Gastrocnemius medialis (tissue), 4 donors: ENCODE results near the gene RBPJL. TPM values are rescaled to one million over a fixed set of nuclear protein-coding genes. Genes with fewer than 3 reads are reported as not detected.

Experiments used
- ATAC-seq, 2 donors: fragments of 150-250 bp; one replicate each; pipeline ENCODE4 v1.9.1; 2016
- DNase-seq, 2 donors: peaks; one replicate each; pipeline ENCODE4 v3.0.0-alpha.2; 2019
- H3K27ac ChIP-seq, 4 donors: fragments of 200-600 bp; sonication (generic); 1 replicate in 1 of 4; 2 replicates in 3 of 4; pipeline ENCODE4 v1.5.1; 2016 to 2018; ENCODE audit warnings: mild to moderate bottlenecking in 2 of 4, moderate library complexity in 1 of 4
- H3K27me3 ChIP-seq, 3 donors: fragments of 200-600 bp; sonication (generic) in 2 of 3; 1 replicate in 1 of 3; 2 replicates in 2 of 3; pipeline versions ENCODE4 v1.5.1 to v1.6.0; 2016 to 2019; ENCODE audit warnings: mild to moderate bottlenecking in 1 of 3, moderate library complexity in 1 of 3
- H3K36me3 ChIP-seq, 2 donors: fragments of 200-600 bp; sonication (generic) in 1 of 2; one replicate each; pipeline ENCODE4 v1.5.1; 2017 to 2018
- H3K4me1 ChIP-seq, 2 donors: fragments of 200-600 bp; sonication (generic) in 1 of 2; one replicate each; pipeline ENCODE4 v1.5.1; 2016 to 2017; ENCODE audit warnings: mild to moderate bottlenecking in 2 of 2
- H3K4me3 ChIP-seq, 4 donors: fragments of 200-600 bp; sonication (generic) in 3 of 4; 1 replicate in 1 of 4; 2 replicates in 3 of 4; pipeline ENCODE4 v1.5.1; 2016 to 2019; ENCODE audit warnings: mild to moderate bottlenecking in 2 of 4
- H3K9me3 ChIP-seq, 3 donors: fragments of 200-600 bp; sonication (generic) in 2 of 3; 1 replicate in 1 of 3; 2 replicates in 2 of 3; pipeline ENCODE4 v1.5.1; 2016 to 2019
- POLR2A ChIP-seq, 2 donors: fragments of 450-650 bp; IDR thresholded peaks; one replicate each; pipeline ENCODE4 v1.6.1; 2017; ENCODE audit warnings: antibody characterized with exemption in 2 of 2, mild to moderate bottlenecking in 2 of 2, moderate library complexity in 2 of 2
- in situ Hi-C, 4 donors: fragments of 200-750 bp; cut with MboI; loops; one replicate each; pipeline versions ENCODE4 v1.15.0 to v1.8.0; 2017; ENCODE audit warnings: low sequenced_read_pairs in 4 of 4
- intact Hi-C: fragments of 100-400 bp; cut with DNase I; formaldehyde crosslinking; loops from one replicate; pipeline ENCODE4 v1.15.1; 2023; ENCODE audit warnings: low total_unique reads
- total RNA-seq, 4 donors: library from RNA; depleted of rRNA; stranded (reverse); fragments of >200 nt; gene quantifications; one replicate each; pipeline versions ENCODE4 v1.1.0 to v1.2.3, GENCODE V29; 2016
- TF ChIP-seq, protein P1 (sequence below), 5 experiments: fragments of 450-650 bp in 3 of 5; fragments of 200-600 bp in 2 of 5; sonication (generic) in 2 of 5; IDR thresholded peaks in 4 of 5; conservative IDR thresholded peaks in 1 of 5; 1 replicate in 4 of 5; 2 replicates in 1 of 5; pipeline ENCODE4 v1.5.1; 2016 to 2019; ENCODE audit warnings: antibody characterized with exemption in 5 of 5, mild to moderate bottlenecking in 3 of 5, moderate library complexity in 3 of 5

The RBPJL gene
- total RNA-seq, 4 donors from 2014 or later: not detected

DNA sequence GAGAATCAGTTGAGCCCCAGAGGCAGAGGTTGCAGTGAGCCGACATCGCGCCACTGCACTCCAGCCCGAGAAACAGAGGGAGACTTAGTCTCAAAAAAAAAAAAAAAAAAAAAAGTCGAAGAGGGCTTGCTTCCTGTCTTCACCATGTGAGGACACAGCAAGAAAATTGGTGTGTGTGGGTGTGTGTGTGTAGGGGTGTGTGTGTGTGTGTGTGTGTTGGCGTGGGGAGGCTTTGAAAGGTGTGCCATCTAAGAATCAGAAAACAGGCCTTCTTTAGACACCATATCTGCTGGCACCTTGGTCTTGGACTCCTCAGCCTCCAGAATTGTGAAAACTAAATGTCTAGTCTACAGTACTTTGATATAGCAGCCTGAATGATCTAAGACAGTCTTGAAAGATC is 6.9 kb upstream of the RBPJL start:
- H3K27me3 ChIP-seq: peaks cover 0 to 18% (median 14%) of the 10 kb centered on the region in 3 donors
- no peak overlapping the region for H3K4me3 ChIP-seq
- no peak for DNase-seq
- H3K36me3 ChIP-seq: no peaks in the 10 kb centered on the region
- H3K27ac ChIP-seq: no peak overlapping the region
- no peaks in the 10 kb centered on the region for H3K9me3 ChIP-seq
- intact Hi-C loops: no loop called here
- H3K4me1 ChIP-seq: no peaks in the 10 kb centered on the region
- in situ Hi-C loops: loop anchor here (10.0 to 25.0 kb wide), 3 partner anchors 162 to 262 kb away; no protein-coding TSS in a partner anchor
- no peak for ATAC-seq
- no peak for TF ChIP-seq POLR2A (IDR thresholded peaks at IDR 0.05)
- TF ChIP-seq, protein P1, sequence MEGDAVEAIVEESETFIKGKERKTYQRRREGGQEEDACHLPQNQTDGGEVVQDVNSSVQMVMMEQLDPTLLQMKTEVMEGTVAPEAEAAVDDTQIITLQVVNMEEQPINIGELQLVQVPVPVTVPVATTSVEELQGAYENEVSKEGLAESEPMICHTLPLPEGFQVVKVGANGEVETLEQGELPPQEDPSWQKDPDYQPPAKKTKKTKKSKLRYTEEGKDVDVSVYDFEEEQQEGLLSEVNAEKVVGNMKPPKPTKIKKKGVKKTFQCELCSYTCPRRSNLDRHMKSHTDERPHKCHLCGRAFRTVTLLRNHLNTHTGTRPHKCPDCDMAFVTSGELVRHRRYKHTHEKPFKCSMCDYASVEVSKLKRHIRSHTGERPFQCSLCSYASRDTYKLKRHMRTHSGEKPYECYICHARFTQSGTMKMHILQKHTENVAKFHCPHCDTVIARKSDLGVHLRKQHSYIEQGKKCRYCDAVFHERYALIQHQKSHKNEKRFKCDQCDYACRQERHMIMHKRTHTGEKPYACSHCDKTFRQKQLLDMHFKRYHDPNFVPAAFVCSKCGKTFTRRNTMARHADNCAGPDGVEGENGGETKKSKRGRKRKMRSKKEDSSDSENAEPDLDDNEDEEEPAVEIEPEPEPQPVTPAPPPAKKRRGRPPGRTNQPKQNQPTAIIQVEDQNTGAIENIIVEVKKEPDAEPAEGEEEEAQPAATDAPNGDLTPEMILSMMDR (IDR thresholded peaks at IDR 0.05 in 4 of 5, conservative IDR thresholded peaks at IDR 0.05 in 1 of 5): no peak

DNA sequence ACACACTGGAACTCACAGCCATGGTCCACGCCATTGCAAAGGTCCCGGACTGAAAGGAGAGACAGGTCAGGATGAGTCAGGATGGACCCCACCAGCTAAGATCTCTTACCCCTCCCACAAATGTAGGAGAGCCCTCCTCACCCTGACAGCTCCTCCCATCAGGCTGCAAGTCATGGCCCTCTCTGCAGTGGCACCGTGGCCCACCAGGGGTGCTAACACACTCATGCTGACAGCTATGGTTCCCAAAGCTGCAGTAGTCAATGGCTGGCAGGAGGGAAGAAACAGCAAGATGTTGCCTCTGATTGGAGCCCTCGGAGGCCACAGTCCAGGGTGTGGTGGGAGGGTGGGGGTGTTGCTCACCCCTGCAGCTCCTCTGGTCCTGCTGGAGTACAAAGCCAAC is 5.7 kb upstream of the RBPJL start:
- in situ Hi-C loops (loop anchor here in 1 of 4 donors (10.0 kb wide), 1 partner anchor 256 kb away; no protein-coding TSS in a partner anchor), intact Hi-C loops (no loop called here)
- peaks cover 1 to 25% (median 8%) of the 10 kb centered on the region in 3 donors for H3K27me3 ChIP-seq
- DNase-seq: no peak
- no peaks in the 10 kb centered on the region for H3K9me3 ChIP-seq
- H3K27ac ChIP-seq: no peak overlapping the region
- no peaks in the 10 kb centered on the region for H3K36me3 ChIP-seq
- ATAC-seq: no peak
- TF ChIP-seq, protein P1 (IDR thresholded peaks at IDR 0.05 in 4 of 5, conservative IDR thresholded peaks at IDR 0.05 in 1 of 5): no peak
- TF ChIP-seq POLR2A (IDR thresholded peaks at IDR 0.05): no peak
- H3K4me1 ChIP-seq: no peaks in the 10 kb centered on the region
- no peak overlapping the region for H3K4me3 ChIP-seq

DNA sequence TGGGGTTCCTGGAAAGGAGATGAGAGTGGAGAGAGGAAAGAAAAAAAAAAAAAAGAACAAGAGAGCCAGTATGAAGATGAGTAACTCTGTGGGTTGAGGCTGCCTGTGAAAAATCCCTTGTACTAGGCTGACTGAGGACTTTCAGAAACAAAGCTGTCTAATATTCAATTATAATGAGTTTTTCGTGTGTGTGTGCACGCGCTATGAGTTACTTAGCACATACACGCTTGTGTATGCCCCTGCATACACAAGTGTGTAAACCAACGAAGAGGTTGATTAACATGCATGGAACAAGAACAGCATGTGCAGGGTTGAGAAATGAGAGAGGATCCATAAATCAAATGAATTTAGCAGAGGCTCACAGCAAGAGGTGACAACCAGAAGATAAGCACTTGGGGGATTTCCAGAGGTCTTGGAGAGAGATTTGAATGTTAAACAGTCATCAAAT is 4.8 kb upstream of the RBPJL start:
- in situ Hi-C loops: loop anchor here in 1 of 4 donors (10.0 kb wide), 1 partner anchor 257 kb away; no protein-coding TSS in a partner anchor
- ATAC-seq (no peak), DNase-seq (no peak)
- Histone ChIP-seq H3K9me3 (no peaks in the 10 kb centered on the region), H3K36me3 (no peaks in the 10 kb centered on the region), H3K27me3 (peaks cover 10 to 29% (median 14%) of the 10 kb centered on the region in 3 donors), H3K27ac (no peak overlapping the region), H3K4me1 (peaks cover 0 to 4% of the 10 kb centered on the region in 2 donors), H3K4me3 (no peak overlapping the region)
- intact Hi-C loops: no loop called here
- no peak for TF ChIP-seq POLR2A (IDR thresholded peaks at IDR 0.05)
- TF ChIP-seq, protein P1 (IDR thresholded peaks at IDR 0.05 in 4 of 5, conservative IDR thresholded peaks at IDR 0.05 in 1 of 5): no peak

DNA sequence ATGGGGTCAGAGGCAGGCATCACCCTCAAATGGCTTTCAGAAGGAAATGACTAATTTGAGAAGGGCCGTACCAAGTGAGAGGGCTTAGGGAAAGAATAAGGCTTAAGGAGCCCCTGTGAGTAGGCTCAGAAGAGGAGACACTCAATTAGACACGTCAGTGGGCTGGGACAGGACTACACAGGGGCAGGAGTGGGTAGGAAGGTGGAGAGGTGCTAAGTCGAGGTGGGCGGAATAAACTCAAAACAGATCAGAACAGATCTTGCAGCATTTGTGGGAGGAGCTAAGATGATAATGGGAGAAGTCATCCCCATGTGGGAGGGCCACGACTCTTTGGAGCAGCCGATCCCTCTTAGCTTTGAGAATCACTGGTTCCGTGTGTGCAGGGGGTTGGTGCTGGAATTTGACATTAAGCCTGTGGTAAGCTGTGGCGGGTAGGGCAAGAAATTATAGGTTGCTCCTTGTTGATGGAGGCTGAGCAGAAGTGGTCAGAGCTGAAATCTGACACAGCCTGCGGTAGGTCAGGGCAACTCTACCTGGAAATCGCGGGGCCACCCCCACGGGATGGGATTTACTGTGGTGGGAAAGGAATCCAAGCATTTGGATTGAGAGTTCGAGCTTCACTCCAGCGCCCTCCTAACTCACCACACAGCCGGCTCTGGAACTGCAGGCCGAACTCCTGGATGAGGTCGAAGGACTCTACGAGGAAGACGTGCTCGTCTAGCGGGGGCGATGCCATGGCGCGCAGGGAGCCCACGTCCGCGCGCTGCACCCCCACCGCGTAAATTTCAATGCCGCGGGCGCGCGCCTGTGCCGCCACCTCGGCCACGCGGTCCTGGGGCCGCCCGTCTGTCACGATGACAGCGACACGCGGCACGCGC is 2.8 kb upstream of the RBPJL start:
- peaks cover 14 to 29% (median 17%) of the 10 kb centered on the region in 3 donors for H3K27me3 ChIP-seq
- H3K9me3 ChIP-seq: no peaks in the 10 kb centered on the region
- H3K27ac ChIP-seq: no peak overlapping the region
- no peaks in the 10 kb centered on the region for H3K36me3 ChIP-seq
- H3K4me1 ChIP-seq: peaks cover 0 to 9% of the 10 kb centered on the region in 2 donors
- ATAC-seq (no peak), DNase-seq (no peak)
- TF ChIP-seq, protein P1 (IDR thresholded peaks at IDR 0.05 in 4 of 5, conservative IDR thresholded peaks at IDR 0.05 in 1 of 5): no peak
- no peak for TF ChIP-seq POLR2A (IDR thresholded peaks at IDR 0.05)
- intact Hi-C loops: no loop called here
- in situ Hi-C loops: loop anchor here in 1 of 4 donors (10.0 kb wide), 1 partner anchor 259 kb away; no protein-coding TSS in a partner anchor
- no peak overlapping the region for H3K4me3 ChIP-seq
